HEK293 (cell line): ENCODE measurements around the gene ACP1.
"Not testable (repeated sequence)": the region's sequence is repeated elsewhere in the genome, so short reads cannot be mapped to it uniquely, and the experiment has no call there.

Source experiments
- CTCF ChIA-PET: fragments of 350-600 bp; formaldehyde crosslinking; extraction: SDS; loops from one replicate; lab custom pipeline; 2021; ENCODE audit warnings: antibody characterized with exemption; lab: Yijun Ruan, JAX
- POLR2A ChIA-PET: fragments of 300-600 bp; formaldehyde crosslinking; extraction: SDS; loops from one replicate; lab custom pipeline; 2020; ENCODE audit warnings: antibody characterized with exemption, inconsistent platforms; lab: Yijun Ruan, JAX
- H3K27ac ChIP-seq: fragments of 200-500 bp; sonication (Bioruptor generic); 2 replicates; pipeline ENCODE4 v1.5.1; 2014; ENCODE audit warnings: low read depth, low read length, control low read depth, inconsistent platforms; ENCODE audit errors: extremely low read depth
- H3K36me3 ChIP-seq, 2 experiments: fragments of 200-500 bp in 1 of 2; sonication (Bioruptor generic) in 1 of 2; 1 replicate in 1 of 2; 2 replicates in 1 of 2; pipeline ENCODE4 v1.5.1; 2014 to 2017; ENCODE audit warnings: inconsistent platforms in 2 of 2, low read length in 2 of 2; ENCODE audit not compliant: control insufficient read depth in 2 of 2, insufficient read depth in 1 of 2
- H3K4me1 ChIP-seq: fragments of 200-500 bp; sonication (Bioruptor generic); 2 replicates; pipeline ENCODE4 v1.5.1; 2014; ENCODE audit warnings: mild to moderate bottlenecking, low read length, inconsistent platforms; ENCODE audit not compliant: control insufficient read depth, insufficient read depth
- H3K4me3 ChIP-seq: 2 replicates; pipeline ENCODE4 v1.5.1; 2011; ENCODE audit warnings: low read depth, mild to moderate bottlenecking, control low read depth, low read length, moderate library complexity
- H3K9me3 ChIP-seq: fragments of 200-500 bp; sonication (Bioruptor generic); 2 replicates; pipeline ENCODE4 v1.5.1; 2014; ENCODE audit warnings: low read depth, low read length, inconsistent platforms; ENCODE audit not compliant: control insufficient read depth, insufficient read depth
- BCL11A ChIP-seq: fragments of 450-650 bp; formaldehyde crosslinking; IDR thresholded peaks from 2 replicates; pipeline ENCODE4 v1.5.1; 2016; ENCODE audit warnings: low read depth, missing biosample characterization, missing genetic modification characterization
- CTCF ChIP-seq: fragments of 450-650 bp; formaldehyde crosslinking; IDR thresholded peaks from 2 replicates; pipeline ENCODE4 v1.5.1; 2016; ENCODE audit warnings: missing biosample characterization, missing genetic modification characterization
- GLI2 ChIP-seq: fragments of 450-650 bp; formaldehyde crosslinking; IDR thresholded peaks from 2 replicates; pipeline ENCODE4; 2017; ENCODE audit warnings: missing biosample characterization, missing genetic modification characterization, low read depth, borderline replicate concordance
- KLF9 ChIP-seq: fragments of 450-650 bp; formaldehyde crosslinking; IDR thresholded peaks from 2 replicates; pipeline ENCODE4 v1.5.1; 2016; ENCODE audit warnings: missing biosample characterization, missing genetic modification characterization, low read depth
- MEIS1 ChIP-seq: sonication (generic); formaldehyde crosslinking; IDR thresholded peaks from 2 replicates; pipeline ENCODE4 v1.8.1; 2022; ENCODE audit warnings: missing genetic modification reagents, mild to moderate bottlenecking, borderline replicate concordance
- ZBTB10 ChIP-seq: fragments of 450-650 bp; formaldehyde crosslinking; IDR thresholded peaks from 2 replicates; pipeline ENCODE4 v1.5.1; 2016; ENCODE audit warnings: missing biosample characterization, missing genetic modification characterization
- ZBTB7A ChIP-seq: fragments of 450-650 bp; formaldehyde crosslinking; IDR thresholded peaks from 2 replicates; pipeline ENCODE4 v1.5.1; 2016; ENCODE audit warnings: low read depth, missing biosample characterization, missing genetic modification characterization
- ZFHX2 ChIP-seq: fragments of 450-650 bp; formaldehyde crosslinking; conservative IDR thresholded peaks from 2 replicates; pipeline ENCODE4 v1.5.1; 2016; ENCODE audit warnings: missing biosample characterization, missing genetic modification characterization
- ZNF10 ChIP-seq: fragments of 450-650 bp; formaldehyde crosslinking; IDR thresholded peaks from 2 replicates; pipeline ENCODE4 v1.5.1; 2017; ENCODE audit warnings: missing biosample characterization, missing genetic modification characterization
- ZNF138 ChIP-seq: fragments of 450-650 bp; formaldehyde crosslinking; IDR thresholded peaks from 2 replicates; pipeline ENCODE4 v1.5.1; 2016; ENCODE audit warnings: missing biosample characterization, missing genetic modification characterization, borderline replicate concordance
- ZNF140 ChIP-seq: fragments of 450-650 bp; formaldehyde crosslinking; IDR thresholded peaks from 2 replicates; pipeline ENCODE4 v1.5.1; 2016; ENCODE audit warnings: missing biosample characterization, missing genetic modification characterization
- ZNF155 ChIP-seq: fragments of 450-650 bp; formaldehyde crosslinking; IDR thresholded peaks from 2 replicates; pipeline ENCODE4 v1.5.1; 2016; ENCODE audit warnings: missing biosample characterization, missing genetic modification characterization
- ZNF2 ChIP-seq: fragments of 450-650 bp; formaldehyde crosslinking; IDR thresholded peaks from 2 replicates; pipeline ENCODE4 v1.5.1; 2016; ENCODE audit warnings: missing biosample characterization, missing genetic modification characterization
- ZNF202 ChIP-seq: fragments of 450-650 bp; formaldehyde crosslinking; IDR thresholded peaks from 2 replicates; pipeline ENCODE4 v1.5.1; 2016; ENCODE audit warnings: missing biosample characterization, missing genetic modification characterization, borderline replicate concordance
- ZNF214 ChIP-seq: fragments of 450-650 bp; formaldehyde crosslinking; IDR thresholded peaks from 2 replicates; pipeline ENCODE4 v1.5.1; 2017; ENCODE audit warnings: missing biosample characterization, mild to moderate bottlenecking, missing genetic modification characterization, borderline replicate concordance
- ZNF248 ChIP-seq: fragments of 450-650 bp; formaldehyde crosslinking; IDR thresholded peaks from 2 replicates; pipeline ENCODE4 v1.5.1; 2017; ENCODE audit warnings: missing biosample characterization, missing genetic modification characterization
- ZNF266 ChIP-seq: fragments of 450-650 bp; formaldehyde crosslinking; IDR thresholded peaks from 2 replicates; pipeline ENCODE4 v1.5.1; 2016; ENCODE audit warnings: missing biosample characterization, missing genetic modification characterization, low read depth
- ZNF274 ChIP-seq, 2 experiments: fragments of 200-500 bp in 1 of 2; fragments of 450-650 bp in 1 of 2; sonication (Bioruptor generic) in 1 of 2; formaldehyde crosslinking in 1 of 2; IDR thresholded peaks; 2 replicates each; pipeline versions ENCODE4 v1.5.1 to v1.6.1; 2014 to 2016; ENCODE audit warnings: borderline replicate concordance in 1 of 2, inconsistent platforms in 1 of 2, low read length in 1 of 2, missing biosample characterization in 1 of 2, missing genetic modification characterization in 1 of 2
- ZNF311 ChIP-seq: fragments of 450-650 bp; formaldehyde crosslinking; IDR thresholded peaks from 2 replicates; pipeline ENCODE4 v1.5.1; 2017; ENCODE audit warnings: missing biosample characterization, missing genetic modification characterization, borderline replicate concordance
- ZNF433 ChIP-seq: fragments of 450-650 bp; formaldehyde crosslinking; IDR thresholded peaks from 2 replicates; pipeline ENCODE4 v1.5.1; 2016; ENCODE audit warnings: missing biosample characterization, missing genetic modification characterization, low read depth
- ZNF473 ChIP-seq: fragments of 450-650 bp; formaldehyde crosslinking; IDR thresholded peaks from 2 replicates; pipeline ENCODE4 v1.5.1; 2017; ENCODE audit warnings: missing biosample characterization, missing genetic modification characterization
- ZNF48 ChIP-seq: fragments of 450-650 bp; formaldehyde crosslinking; IDR thresholded peaks from 2 replicates; pipeline ENCODE4 v1.5.1; 2016; ENCODE audit warnings: missing biosample characterization, missing genetic modification characterization
- ZNF571 ChIP-seq: fragments of 450-650 bp; formaldehyde crosslinking; IDR thresholded peaks from 2 replicates; pipeline ENCODE4 v1.5.0; 2017; ENCODE audit warnings: missing biosample characterization, missing genetic modification characterization
- ZSCAN18 ChIP-seq: fragments of 450-650 bp; formaldehyde crosslinking; IDR thresholded peaks from 2 replicates; pipeline ENCODE4 v1.5.1; 2016; ENCODE audit warnings: missing biosample characterization, missing genetic modification characterization
- ZXDB ChIP-seq: fragments of 450-650 bp; formaldehyde crosslinking; IDR thresholded peaks from 2 replicates; pipeline ENCODE4 v1.5.1; 2016; ENCODE audit warnings: missing biosample characterization, missing genetic modification characterization

Gene ACP1

GRCh38 chr2:313991-314390 is 49.2 kb downstream of the ACP1 start:
- ChIA-PET CTCF (no interaction called here), POLR2A (no interaction called here)
- H3K9me3 ChIP-seq: no peaks in the 10 kb centered on the region
- H3K4me3 ChIP-seq: no peak overlapping the region
- H3K4me1 ChIP-seq: no peaks in the 10 kb centered on the region
- H3K27ac ChIP-seq: no peak overlapping the region
- TF ChIP-seq ZNF155 (tag by site-specific recombination): no peak
- no peak for TF ChIP-seq ZNF266 (tag by site-specific recombination)
- no peak for TF ChIP-seq ZNF202 (tag by site-specific recombination)
- TF ChIP-seq ZNF571 (tag by site-specific recombination): no peak
- no peak for TF ChIP-seq ZNF138 (tag by site-specific recombination)
- TF ChIP-seq BCL11A (tag by site-specific recombination): no peak
- no peak for TF ChIP-seq MEIS1 (CRISPR knock-in tag)
- no peak for TF ChIP-seq ZNF10 (tag by site-specific recombination)
- TF ChIP-seq ZNF214 (tag by site-specific recombination): no peak
- no peak for TF ChIP-seq KLF9
- no peak for TF ChIP-seq ZNF248 (tag by site-specific recombination)
- TF ChIP-seq ZBTB7A (tag by site-specific recombination): no peak
- TF ChIP-seq ZNF2 (tag by site-specific recombination): no peak
- TF ChIP-seq ZFHX2 (tag by site-specific recombination): no peak
- TF ChIP-seq ZNF311: no peak
- TF ChIP-seq ZNF140 (tag by site-specific recombination): no peak
- H3K36me3 ChIP-seq: no peaks in the 10 kb centered on the region

- no peak overlapping the region for H3K27ac ChIP-seq
- POLR2A ChIA-PET: no interaction called here
- TF ChIP-seq ZNF48 (tag by site-specific recombination) (no peak), GLI2 (tag by site-specific recombination) (no peak), ZNF274 (IDR thresholded peaks at IDR 0.05; ENCODE audit: low read length) (no peak), ZNF274 (tag by site-specific recombination; IDR thresholded peaks at IDR 0.05; ENCODE audit: borderline replicate concordance) (no peak), ZNF433 (tag by site-specific recombination) (no peak), CTCF (tag by site-specific recombination) (no peak), ZBTB10 (no peak), ZNF473 (tag by site-specific recombination) (no peak), ZXDB (tag by site-specific recombination) (no peak), ZSCAN18 (tag by site-specific recombination) (no peak)
- no peaks in the 10 kb centered on the region for H3K9me3 ChIP-seq
- H3K4me1 ChIP-seq: no peaks in the 10 kb centered on the region
- no peak overlapping the region for H3K4me3 ChIP-seq
- H3K36me3 ChIP-seq: no peaks in the 10 kb centered on the region
- CTCF ChIA-PET: no interaction called here
Observed at GRCh38 chr2:314561-315336, 50.0 kb downstream of the ACP1 start.

GRCh38 chr2:315925-316324 is 51.2 kb downstream of the ACP1 start:
- H3K36me3 ChIP-seq, POLR2A ChIA-PET, H3K9me3 ChIP-seq, H3K27ac ChIP-seq, H3K4me3 ChIP-seq, H3K4me1 ChIP-seq: not testable (repeated sequence)
- CTCF ChIA-PET: interaction anchor here (0.6 kb wide), 1 partner anchor 33 kb away, joined by 3 read pairs; no protein-coding TSS in a partner anchor
